Smooth muscle cell (in vitro differentiated cells): ENCODE measurements around the gene PRKAR1B. TPM values are rescaled to one million over a fixed set of nuclear protein-coding genes. Genes with fewer than 3 reads are reported as not detected.

ENCODE experiments used
- DNase-seq: peaks from one replicate; lab custom pipeline; 2025; ENCODE audit not compliant: unreplicated experiment; lab: John Stamatoyannopoulos, UW
- H2AFZ ChIP-seq: fragments of 200-600 bp; sonication (generic); 2 replicates; pipeline ENCODE4 v1.6.0; 2016; ENCODE audit warnings: antibody characterized with exemption, low read depth, mild to moderate bottlenecking
- H3F3A ChIP-seq: fragments of 200-600 bp; sonication (generic); 2 replicates; pipeline ENCODE4 v1.6.0; 2017; ENCODE audit warnings: antibody characterized with exemption, low read depth
- H3K27ac ChIP-seq: fragments of 200-600 bp; sonication (generic); 2 replicates; pipeline ENCODE4 v1.5.1; 2016; ENCODE audit warnings: low read depth, mild to moderate bottlenecking
- H3K27me3 ChIP-seq: fragments of 200-600 bp; sonication (generic); 2 replicates; pipeline ENCODE4 v1.6.1; 2016; ENCODE audit warnings: low read depth, mild to moderate bottlenecking
- H3K36me3 ChIP-seq: fragments of 200-600 bp; sonication (generic); 2 replicates; pipeline ENCODE4 v1.5.1; 2016; ENCODE audit warnings: low read depth
- H3K4me1 ChIP-seq: fragments of 200-600 bp; sonication (generic); 2 replicates; pipeline ENCODE4 v1.5.1; 2016; ENCODE audit warnings: low read depth
- H3K4me2 ChIP-seq: fragments of 200-600 bp; sonication (generic); 2 replicates; pipeline ENCODE4 v1.6.0; 2016; ENCODE audit warnings: mild to moderate bottlenecking
- H3K4me3 ChIP-seq: fragments of 200-600 bp; sonication (generic); 2 replicates; pipeline ENCODE4 v1.5.1; 2016; ENCODE audit warnings: mild to moderate bottlenecking
- H3K79me2 ChIP-seq: fragments of 200-600 bp; sonication (generic); 2 replicates; pipeline ENCODE4 v1.6.0; 2016; ENCODE audit warnings: low read depth, mild to moderate bottlenecking
- H3K9ac ChIP-seq: fragments of 200-600 bp; sonication (generic); 2 replicates; pipeline ENCODE4 v1.6.0; 2016; ENCODE audit warnings: low read depth
- H3K9me3 ChIP-seq: fragments of 200-600 bp; sonication (generic); replicated peaks from 2 replicates; pipeline ENCODE4 v1.5.1; 2016; ENCODE audit warnings: low read depth
- H4K20me1 ChIP-seq: fragments of 200-600 bp; sonication (generic); 2 replicates; pipeline ENCODE4 v1.6.0; 2016; ENCODE audit warnings: low read depth
- WGBS: methylation state at CpG from one replicate; pipeline ENCODE4 v1.1.7; 2016; ENCODE audit warnings: low lambda C conversion rate; 5-methylcytosine and 5-hydroxymethylcytosine counted together
- polyA plus RNA-seq: library from polyadenylated mRNA; unstranded; fragments of >200 nt; fragmentation: Nextera tagmentation; extraction: Ambion mirVana; gene quantifications from 2 replicates; pipeline ENCODE4 v1.2.1, GENCODE V29; 2016
- total RNA-seq: library from RNA; depleted of rRNA; stranded (reverse); fragments of >200 nt; gene quantifications from 2 replicates; pipeline ENCODE4 v1.2.3, GENCODE V29; 2014
- TF ChIP-seq, protein P1 (sequence below): fragments of 200-600 bp; sonication (generic); IDR thresholded peaks from 2 replicates; pipeline ENCODE4 v1.5.1; 2017; ENCODE audit warnings: borderline replicate concordance, mild to moderate bottlenecking, antibody characterized with exemption; ENCODE audit not compliant: insufficient read depth, poor library complexity, severe bottlenecking

The PRKAR1B gene
- total and polyA plus RNA-seq, 2 experiments from 2014 or later: 5.3 to 10.1 TPM

DNA sequence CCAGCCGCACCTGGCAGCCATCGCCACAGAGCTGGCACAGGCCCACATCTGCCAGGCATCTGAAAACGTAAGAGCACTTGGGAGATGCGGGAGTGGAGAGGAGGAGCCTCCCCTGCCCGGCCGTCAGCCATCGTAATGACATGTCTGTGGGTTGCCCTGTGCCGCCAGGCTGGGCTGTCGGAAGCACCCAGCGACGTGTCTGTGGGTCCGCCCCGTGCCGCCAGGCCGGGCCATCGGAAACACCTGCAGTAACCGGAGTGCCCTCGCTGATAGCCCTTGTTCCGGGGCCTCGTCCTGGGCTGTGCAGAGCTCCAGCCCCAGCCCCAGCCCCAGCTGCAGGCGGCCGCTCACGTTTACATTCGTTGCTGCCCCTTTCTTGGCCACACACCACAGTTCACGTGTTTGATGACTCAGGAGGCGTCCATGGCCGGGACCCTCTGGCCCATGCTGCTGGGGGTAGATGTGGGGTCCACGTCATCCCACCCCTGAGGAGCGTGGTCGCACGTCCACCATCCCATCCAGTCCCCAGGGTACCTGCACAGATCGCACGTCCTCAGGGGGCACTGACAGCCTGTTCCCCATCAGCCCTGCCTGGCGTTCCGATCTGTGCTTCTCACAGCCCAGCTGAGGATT is 30.0 kb upstream of the PRKAR1B start:
- H3K27me3 ChIP-seq: no peaks in the 10 kb centered on the region
- H3K4me1 ChIP-seq: no peaks in the 10 kb centered on the region
- H3K36me3 ChIP-seq: no peaks in the 10 kb centered on the region
- H3K27ac ChIP-seq: no peak overlapping the region
- TF ChIP-seq, protein P1, sequence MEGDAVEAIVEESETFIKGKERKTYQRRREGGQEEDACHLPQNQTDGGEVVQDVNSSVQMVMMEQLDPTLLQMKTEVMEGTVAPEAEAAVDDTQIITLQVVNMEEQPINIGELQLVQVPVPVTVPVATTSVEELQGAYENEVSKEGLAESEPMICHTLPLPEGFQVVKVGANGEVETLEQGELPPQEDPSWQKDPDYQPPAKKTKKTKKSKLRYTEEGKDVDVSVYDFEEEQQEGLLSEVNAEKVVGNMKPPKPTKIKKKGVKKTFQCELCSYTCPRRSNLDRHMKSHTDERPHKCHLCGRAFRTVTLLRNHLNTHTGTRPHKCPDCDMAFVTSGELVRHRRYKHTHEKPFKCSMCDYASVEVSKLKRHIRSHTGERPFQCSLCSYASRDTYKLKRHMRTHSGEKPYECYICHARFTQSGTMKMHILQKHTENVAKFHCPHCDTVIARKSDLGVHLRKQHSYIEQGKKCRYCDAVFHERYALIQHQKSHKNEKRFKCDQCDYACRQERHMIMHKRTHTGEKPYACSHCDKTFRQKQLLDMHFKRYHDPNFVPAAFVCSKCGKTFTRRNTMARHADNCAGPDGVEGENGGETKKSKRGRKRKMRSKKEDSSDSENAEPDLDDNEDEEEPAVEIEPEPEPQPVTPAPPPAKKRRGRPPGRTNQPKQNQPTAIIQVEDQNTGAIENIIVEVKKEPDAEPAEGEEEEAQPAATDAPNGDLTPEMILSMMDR: no peak
- H2AFZ ChIP-seq: no peak overlapping the region
- WGBS: 96% methylated on average over 35 of the region's 35 CpGs
- H3F3A ChIP-seq: no peaks in the 10 kb centered on the region
- no peaks in the 10 kb centered on the region for H3K9me3 ChIP-seq
- no peaks in the 10 kb centered on the region for H4K20me1 ChIP-seq
- no peaks in the 10 kb centered on the region for H3K79me2 ChIP-seq
- no peak for DNase-seq
- H3K9ac ChIP-seq: no peak overlapping the region
- H3K4me3 ChIP-seq: no peak overlapping the region
- no peak overlapping the region for H3K4me2 ChIP-seq

DNA sequence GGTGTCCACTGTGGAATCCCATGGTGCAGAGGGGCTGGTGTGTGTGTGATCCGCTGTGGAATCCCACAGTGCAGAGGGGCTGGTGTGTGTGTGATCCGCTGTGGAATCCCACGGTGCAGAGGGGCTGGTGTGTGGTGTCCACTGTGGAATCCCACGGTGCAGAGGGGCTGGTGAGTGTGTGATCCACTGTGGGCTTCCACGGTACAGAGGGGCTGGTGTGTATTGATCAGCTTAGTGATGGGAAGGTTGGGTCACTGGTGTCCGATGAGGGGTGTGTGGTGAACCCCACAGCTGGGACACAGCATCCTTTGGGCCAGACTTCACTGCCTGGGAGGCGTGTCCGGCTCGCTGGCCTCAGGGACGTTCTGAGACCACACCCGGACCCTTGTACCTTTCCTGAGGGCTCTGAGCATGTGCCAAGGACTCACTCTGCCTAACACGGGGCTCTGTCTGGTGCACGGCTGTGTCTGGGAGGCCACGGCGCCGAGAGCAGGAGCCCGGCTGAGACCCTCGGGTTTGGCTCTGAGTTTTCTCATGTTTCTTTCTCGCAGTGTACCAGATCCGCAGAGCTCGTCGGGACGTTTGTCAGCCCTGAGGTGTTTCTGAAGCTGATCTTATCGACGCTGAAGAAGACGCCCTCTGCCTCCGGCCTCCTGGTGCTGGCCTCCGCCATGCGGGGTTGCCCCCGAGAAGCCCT is 29.3 kb upstream of the PRKAR1B start:
- H4K20me1 ChIP-seq: no peaks in the 10 kb centered on the region
- H3K4me2 ChIP-seq: no peak overlapping the region
- H3K9me3 ChIP-seq: no peaks in the 10 kb centered on the region
- no peaks in the 10 kb centered on the region for H3K79me2 ChIP-seq
- WGBS: 95% methylated on average over 28 of the region's 30 CpGs
- TF ChIP-seq, protein P1: no peak
- no peaks in the 10 kb centered on the region for H3F3A ChIP-seq
- H3K27ac ChIP-seq: no peak overlapping the region
- no peak overlapping the region for H3K4me3 ChIP-seq
- no peaks in the 10 kb centered on the region for H3K4me1 ChIP-seq
- H3K9ac ChIP-seq: no peak overlapping the region
- no peak for DNase-seq
- no peaks in the 10 kb centered on the region for H3K27me3 ChIP-seq
- H2AFZ ChIP-seq: no peak overlapping the region
- no peaks in the 10 kb centered on the region for H3K36me3 ChIP-seq

DNA sequence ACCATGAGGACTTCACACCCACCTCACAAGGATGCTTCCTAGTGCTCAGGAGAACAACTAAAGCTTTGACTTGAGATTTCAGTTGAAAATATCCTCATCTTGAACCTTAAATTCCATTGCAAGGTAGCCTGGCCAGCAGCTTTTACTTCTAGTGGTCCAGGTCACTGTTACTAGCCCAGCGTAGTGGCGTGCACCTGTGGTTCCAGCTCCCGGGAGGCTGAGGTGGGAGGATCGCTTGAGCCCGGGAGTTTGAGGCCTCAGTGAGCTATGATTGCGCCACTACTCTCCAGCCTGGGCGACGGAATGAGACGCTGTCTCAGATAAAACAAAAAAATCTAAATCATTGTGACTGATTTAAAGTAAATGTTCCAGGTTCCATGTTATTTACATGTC is 28.3 kb upstream of the PRKAR1B start:
- no peak overlapping the region for H3K4me3 ChIP-seq
- H3F3A ChIP-seq: no peaks in the 10 kb centered on the region
- no peaks in the 10 kb centered on the region for H3K36me3 ChIP-seq
- H3K4me2 ChIP-seq: no peak overlapping the region
- H4K20me1 ChIP-seq: no peaks in the 10 kb centered on the region
- no peak overlapping the region for H2AFZ ChIP-seq
- H3K9me3 ChIP-seq: no peaks in the 10 kb centered on the region
- no peak overlapping the region for H3K27ac ChIP-seq
- H3K9ac ChIP-seq: no peak overlapping the region
- H3K79me2 ChIP-seq: no peaks in the 10 kb centered on the region
- 91% methylated on average over 9 of the region's 9 CpGs for WGBS
- DNase-seq: no peak
- no peaks in the 10 kb centered on the region for H3K4me1 ChIP-seq
- no peaks in the 10 kb centered on the region for H3K27me3 ChIP-seq
- TF ChIP-seq, protein P1: no peak
